Measurements from ENCODE around the gene MAPK6. TPM values are rescaled to one million over a fixed set of nuclear protein-coding genes. Genes with fewer than 3 reads are reported as not detected.

Gene MAPK6
- polyA plus RNA-seq, 1 donor from 2014 or later = 140 TPM

- Histone ChIP-seq H3K27me3 (ENCODE audit: insufficient read depth, low read depth, low read length) (no peaks in the 10 kb centered on the region), H3K79me2 (replicated peaks; ENCODE audit: insufficient read depth, low read length) (no peaks in the 10 kb centered on the region), H3K27ac (ENCODE audit: low read length) (no peak overlapping the region), H3K4me3 (ENCODE audit: low read length) (no peak overlapping the region), H3K9ac (ENCODE audit: low read length) (no peak overlapping the region), H3K9me2 (ENCODE audit: insufficient read depth, low read length) (no peaks in the 10 kb centered on the region), H3F3A (ENCODE audit: insufficient read depth, low read length, poor library complexity, severe bottlenecking) (no peaks in the 10 kb centered on the region), H3K36me3 (ENCODE audit: insufficient read depth, low read length) (peaks cover 5% of the 10 kb centered on the region), H3K4me2 (ENCODE audit: low read length) (no peak overlapping the region), H2AFZ (ENCODE audit: low read depth, low read length) (no peak overlapping the region), H3K9me3 (ENCODE audit: low read length) (no peaks in the 10 kb centered on the region), H4K20me1 (ENCODE audit: insufficient read depth) (no peaks in the 10 kb centered on the region)
- TF ChIP-seq POLR2AphosphoS5 (IDR thresholded peaks at IDR 0.05) (no peak), TAF1 (IDR thresholded peaks at IDR 0.05; ENCODE audit: low read depth) (no peak), EP300 (conservative IDR thresholded peaks at IDR 0.05; ENCODE audit: poor library complexity, severe bottlenecking) (no peak), CTCF (IDR thresholded peaks at IDR 0.05; ENCODE audit: poor library complexity, severe bottlenecking) (no peak), RAD21 (conservative IDR thresholded peaks at IDR 0.05) (no peak), REST (IDR thresholded peaks at IDR 0.05; ENCODE audit: borderline replicate concordance) (no peak)
Observed at GRCh38 chr15:52066842-52067544, 48.0 kb downstream of the MAPK6 start.

DNA sequence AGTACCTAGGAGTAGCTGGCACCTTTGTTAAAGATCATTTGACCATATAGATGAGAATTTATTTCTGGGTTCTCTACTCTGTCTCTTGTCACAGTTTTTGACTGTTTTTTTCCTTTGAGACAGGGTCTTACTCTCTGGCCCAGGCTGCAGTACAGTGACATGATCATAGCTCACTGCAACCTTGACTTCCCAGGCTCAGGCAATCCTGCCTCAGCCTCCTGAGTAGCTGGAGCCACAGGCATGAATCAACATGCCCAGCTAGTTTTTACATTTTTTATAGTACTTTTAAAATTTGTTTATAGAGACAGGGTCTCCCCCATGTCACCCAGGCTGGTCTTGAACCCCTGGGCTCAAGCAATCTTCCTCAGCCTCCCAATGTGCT lies 48.5 kb downstream of the MAPK6 start:
- H3K36me3 ChIP-seq (ENCODE audit: insufficient read depth, low read length) = peaks cover 5% of the 10 kb centered on the region
- no peak overlapping the region for H3K9ac ChIP-seq (ENCODE audit: low read length)
- H3K4me2 ChIP-seq (ENCODE audit: low read length) = no peak overlapping the region
- H3K9me3 ChIP-seq (ENCODE audit: low read length) = no peaks in the 10 kb centered on the region
- H3K27ac ChIP-seq (ENCODE audit: low read length) = no peak overlapping the region
- H3K4me3 ChIP-seq (ENCODE audit: low read length) = no peak overlapping the region
- no peaks in the 10 kb centered on the region for H3K27me3 ChIP-seq (ENCODE audit: insufficient read depth, low read depth, low read length)
- no peaks in the 10 kb centered on the region for H3F3A ChIP-seq (ENCODE audit: insufficient read depth, low read length, poor library complexity, severe bottlenecking)
- no peak overlapping the region for H2AFZ ChIP-seq (ENCODE audit: low read depth, low read length)
- H3K79me2 ChIP-seq (replicated peaks; ENCODE audit: insufficient read depth, low read length) = no peaks in the 10 kb centered on the region
- no peak for TF ChIP-seq EZH2 (IDR thresholded peaks at IDR 0.05; ENCODE audit: borderline replicate concordance, insufficient read depth, low read length, poor library complexity, severe bottlenecking)
- no peak for TF ChIP-seq CTCF (IDR thresholded peaks at IDR 0.05; ENCODE audit: poor library complexity, severe bottlenecking)
- no peak for TF ChIP-seq SMC3 (conservative IDR thresholded peaks at IDR 0.05; ENCODE audit: poor library complexity)
- TF ChIP-seq POLR2AphosphoS5 (IDR thresholded peaks at IDR 0.05) = no peak
- no peak for TF ChIP-seq MXI1 (conservative IDR thresholded peaks at IDR 0.05; ENCODE audit: poor library complexity, severe bottlenecking)
- TF ChIP-seq RAD21 (conservative IDR thresholded peaks at IDR 0.05) = no peak
- no peak for TF ChIP-seq EP300 (conservative IDR thresholded peaks at IDR 0.05; ENCODE audit: poor library complexity, severe bottlenecking)
- no peak for TF ChIP-seq REST (IDR thresholded peaks at IDR 0.05; ENCODE audit: borderline replicate concordance)
- no peak for TF ChIP-seq TAF1 (IDR thresholded peaks at IDR 0.05; ENCODE audit: low read depth)
- no peaks in the 10 kb centered on the region for H4K20me1 ChIP-seq (ENCODE audit: insufficient read depth)
- H3K9me2 ChIP-seq (ENCODE audit: insufficient read depth, low read length) = no peaks in the 10 kb centered on the region

All from neural cell (in vitro differentiated cells).